Neural progenitor cell (in vitro differentiated cells): ENCODE data around the gene MED13L. TPM values are rescaled to one million over a fixed set of nuclear protein-coding genes. Genes with fewer than 3 reads are reported as not detected.

Source experiments
- DNase-seq: peaks from one replicate; pipeline ENCODE4 v3.0.0-alpha.2; 2016; ENCODE audit warnings: low spot score
- H2AFZ ChIP-seq: fragments of 200-600 bp; sonication (generic); replicated peaks from 2 replicates; pipeline ENCODE4 v1.6.1; 2016; ENCODE audit warnings: antibody characterized with exemption
- H3F3A ChIP-seq: fragments of 200-600 bp; sonication (generic); 2 replicates; pipeline ENCODE4 v1.6.1; 2016; ENCODE audit warnings: antibody characterized with exemption, low read depth
- H3K27ac ChIP-seq: fragments of 200-600 bp; sonication (generic); 2 replicates; pipeline ENCODE4 v1.5.1; 2016; ENCODE audit warnings: mild to moderate bottlenecking
- H3K27me3 ChIP-seq: fragments of 200-600 bp; sonication (generic); 2 replicates; pipeline ENCODE4 v1.6.1; 2016; ENCODE audit warnings: mild to moderate bottlenecking, moderate library complexity
- H3K36me3 ChIP-seq: fragments of 200-600 bp; sonication (generic); 2 replicates; pipeline ENCODE4 v1.5.1; 2016
- H3K4me1 ChIP-seq: fragments of 200-600 bp; sonication (generic); 2 replicates; pipeline ENCODE4 v1.6.1; 2016; ENCODE audit warnings: mixed run types
- H3K4me2 ChIP-seq: fragments of 200-600 bp; sonication (generic); 2 replicates; pipeline ENCODE4 v1.6.1; 2016
- H3K4me3 ChIP-seq: fragments of 200-600 bp; sonication (generic); 2 replicates; pipeline ENCODE4 v1.5.1; 2016
- H3K79me2 ChIP-seq: fragments of 200-600 bp; sonication (generic); 2 replicates; pipeline ENCODE4 v1.6.1; 2016; ENCODE audit warnings: low read depth
- H3K9ac ChIP-seq: fragments of 200-600 bp; sonication (generic); 2 replicates; pipeline ENCODE4 v1.6.1; 2016
- H3K9me3 ChIP-seq: fragments of 200-600 bp; sonication (generic); 2 replicates; pipeline ENCODE4 v1.5.1; 2016; ENCODE audit warnings: low read depth
- H4K20me1 ChIP-seq: fragments of 200-600 bp; sonication (generic); 2 replicates; pipeline ENCODE4 v1.6.1; 2016; ENCODE audit warnings: low read depth
- H3K27ac Mint-ChIP-seq: 3 replicates; pipeline ENCODE4 v1.8.0; 2021; ENCODE audit warnings: mixed read lengths
- H3K27me3 Mint-ChIP-seq: 2 replicates; pipeline ENCODE4 v1.8.0; 2022; ENCODE audit warnings: low read depth, mild to moderate bottlenecking, inconsistent platforms, moderate library complexity, mixed read lengths; ENCODE audit not compliant: insufficient read depth
- H3K36me3 Mint-ChIP-seq: 3 replicates; pipeline ENCODE4 v1.8.0; 2021; ENCODE audit warnings: mixed read lengths
- H3K4me1 Mint-ChIP-seq: 3 replicates; pipeline ENCODE4 v1.8.0; 2021; ENCODE audit warnings: mixed read lengths
- H3K4me3 Mint-ChIP-seq: 3 replicates; pipeline ENCODE4 v1.8.0; 2021; ENCODE audit warnings: mild to moderate bottlenecking, moderate library complexity, mixed read lengths
- H3K9me3 Mint-ChIP-seq: 3 replicates; pipeline ENCODE4 v1.8.0; 2020; ENCODE audit warnings: mixed read lengths
- CTCF ChIP-seq: fragments of 200-600 bp; sonication (generic); IDR thresholded peaks from 2 replicates; pipeline ENCODE4 v1.5.1; 2017; ENCODE audit warnings: antibody characterized with exemption, mild to moderate bottlenecking
- EZH2 ChIP-seq: fragments of 200-600 bp; sonication (generic); IDR thresholded peaks from 2 replicates; pipeline ENCODE4 v1.6.1; 2017; ENCODE audit warnings: antibody characterized with exemption, mild to moderate bottlenecking, moderate library complexity
- EZH2phosphoT487 ChIP-seq: fragments of 200-600 bp; sonication (generic); IDR thresholded peaks from 2 replicates; pipeline ENCODE4 v1.6.1; 2017; ENCODE audit warnings: antibody characterized with exemption
- total RNA-seq: library from RNA; depleted of rRNA; stranded (reverse); fragments of >200 nt; gene quantifications from 2 replicates; pipeline ENCODE4 v1.2.3, GENCODE V29; 2015; ENCODE audit warnings: low replicate concordance

Gene MED13L
- total RNA-seq, 1 donor from 2014 or later, result 149 TPM

- Mint-ChIP-seq H3K4me1 (peaks cover 11% of the 10 kb centered on the region), H3K27me3 (no peaks in the 10 kb centered on the region), H3K9me3 (no peaks in the 10 kb centered on the region), H3K36me3 (peaks cover 35% of the 10 kb centered on the region), H3K27ac (no peak overlapping the region), H3K4me3 (no peak overlapping the region)
- no peak for DNase-seq
- TF ChIP-seq EZH2 (no peak), EZH2phosphoT487 (no peak), CTCF (no peak)
- Histone ChIP-seq H2AFZ (no peak overlapping the region), H3F3A (no peaks in the 10 kb centered on the region), H3K27me3 (no peaks in the 10 kb centered on the region), H3K4me3 (no peak overlapping the region), H3K9me3 (no peaks in the 10 kb centered on the region), H3K36me3 (peaks cover 10% of the 10 kb centered on the region), H3K27ac (no peak overlapping the region), H3K9ac (no peak overlapping the region), H3K79me2 (no peaks in the 10 kb centered on the region), H3K4me2 (no peak overlapping the region), H3K4me1 (peaks cover 9% of the 10 kb centered on the region), H4K20me1 (peaks cover 14% of the 10 kb centered on the region)
Measured at GRCh38 chr12:115968211-115968610, 309.3 kb downstream of the MED13L start.

DNA sequence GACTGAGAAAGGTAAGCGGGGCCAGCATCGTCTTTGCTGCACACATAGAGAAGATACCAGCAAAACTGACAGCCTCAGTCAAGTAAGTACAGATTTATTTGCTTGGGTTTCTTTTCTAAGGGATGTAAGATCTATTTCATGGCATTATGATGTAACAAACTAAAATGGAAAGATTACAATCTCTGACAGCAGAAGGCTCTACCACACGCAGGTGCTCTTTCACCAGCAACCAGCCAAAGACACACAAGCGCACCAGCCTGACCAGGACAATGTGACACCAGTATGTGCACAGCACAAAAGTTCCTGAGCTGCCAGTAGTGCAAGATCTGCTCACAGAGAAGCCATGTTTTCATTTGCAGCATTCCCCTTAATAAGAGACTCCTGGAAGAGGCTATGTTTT, 311.1 kb downstream of the MED13L start:
- no peaks in the 10 kb centered on the region for H3K9me3 ChIP-seq
- H3K79me2 ChIP-seq, result no peaks in the 10 kb centered on the region
- H3K4me1 Mint-ChIP-seq, result no peaks in the 10 kb centered on the region
- H3K4me1 ChIP-seq, result no peaks in the 10 kb centered on the region
- no peak for DNase-seq
- H3F3A ChIP-seq, result no peaks in the 10 kb centered on the region
- H3K27me3 ChIP-seq, result no peaks in the 10 kb centered on the region
- no peaks in the 10 kb centered on the region for H3K9me3 Mint-ChIP-seq
- H3K4me3 Mint-ChIP-seq, result no peak overlapping the region
- H3K36me3 Mint-ChIP-seq, result peaks cover 34% of the 10 kb centered on the region
- no peak overlapping the region for H2AFZ ChIP-seq
- no peak overlapping the region for H3K4me3 ChIP-seq
- no peaks in the 10 kb centered on the region for H4K20me1 ChIP-seq
- no peak for TF ChIP-seq EZH2phosphoT487
- no peak for TF ChIP-seq EZH2
- TF ChIP-seq CTCF, result no peak
- H3K9ac ChIP-seq, result no peak overlapping the region
- H3K27ac ChIP-seq, result no peak overlapping the region
- no peak overlapping the region for H3K4me2 ChIP-seq
- H3K27me3 Mint-ChIP-seq, result no peaks in the 10 kb centered on the region
- peaks cover 10% of the 10 kb centered on the region for H3K36me3 ChIP-seq
- H3K27ac Mint-ChIP-seq, result no peak overlapping the region

GRCh38 chr12:115964626-115965025, 312.9 kb downstream of the MED13L start:
- DNase-seq, result no peak
- Histone ChIP-seq H3K4me3 (no peak overlapping the region), H3K79me2 (no peaks in the 10 kb centered on the region), H3F3A (no peaks in the 10 kb centered on the region), H3K9ac (no peak overlapping the region), H3K4me1 (no peaks in the 10 kb centered on the region), H3K36me3 (peaks cover 6% of the 10 kb centered on the region), H2AFZ (no peak overlapping the region), H3K27ac (no peak overlapping the region), H3K4me2 (no peak overlapping the region), H4K20me1 (no peaks in the 10 kb centered on the region), H3K27me3 (no peaks in the 10 kb centered on the region), H3K9me3 (no peaks in the 10 kb centered on the region)
- TF ChIP-seq CTCF, result no peak
- TF ChIP-seq EZH2, result no peak
- no peak for TF ChIP-seq EZH2phosphoT487
- Mint-ChIP-seq H3K9me3 (no peaks in the 10 kb centered on the region), H3K36me3 (peaks cover 36% of the 10 kb centered on the region), H3K4me1 (no peaks in the 10 kb centered on the region), H3K27me3 (no peaks in the 10 kb centered on the region), H3K27ac (no peak overlapping the region), H3K4me3 (no peak overlapping the region)

DNA sequence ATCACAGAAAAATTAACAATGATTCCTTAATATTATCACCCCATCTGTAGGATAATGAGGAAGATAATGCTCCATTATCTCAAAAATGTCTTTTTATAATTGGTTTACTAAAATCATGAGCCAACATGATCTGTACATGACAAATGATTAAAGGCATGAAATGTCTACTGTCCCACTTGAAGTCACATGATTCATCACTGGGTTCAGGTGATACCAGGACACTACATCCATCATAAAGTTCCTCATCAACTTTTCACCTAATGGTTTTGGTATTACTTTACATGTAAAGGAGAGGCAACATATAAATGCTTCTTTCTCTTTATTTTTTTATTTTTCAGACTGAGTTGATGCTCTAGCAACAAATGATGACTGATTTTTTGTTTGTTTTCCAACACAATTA, 313.3 kb downstream of the MED13L start:
- H3K36me3 Mint-ChIP-seq, result peaks cover 36% of the 10 kb centered on the region
- H3K27ac Mint-ChIP-seq, result no peak overlapping the region

More for the DNA sequence above, 313.3 kb downstream of the MED13L start:
- Histone ChIP-seq H3K36me3 (peaks cover 6% of the 10 kb centered on the region), H3K4me3 (no peak overlapping the region), H3K9me3 (no peaks in the 10 kb centered on the region), H4K20me1 (no peaks in the 10 kb centered on the region), H3K4me1 (no peaks in the 10 kb centered on the region), H3K4me2 (no peak overlapping the region), H3K27ac (no peak overlapping the region), H3K27me3 (no peaks in the 10 kb centered on the region), H3K79me2 (no peaks in the 10 kb centered on the region), H3F3A (no peaks in the 10 kb centered on the region), H3K9ac (no peak overlapping the region), H2AFZ (no peak overlapping the region)
- no peaks in the 10 kb centered on the region for H3K4me1 Mint-ChIP-seq
- no peak overlapping the region for H3K4me3 Mint-ChIP-seq
- no peak for TF ChIP-seq EZH2
- TF ChIP-seq CTCF, result no peak
- TF ChIP-seq EZH2phosphoT487, result no peak
- H3K9me3 Mint-ChIP-seq, result no peaks in the 10 kb centered on the region
- DNase-seq, result no peak
- no peaks in the 10 kb centered on the region for H3K27me3 Mint-ChIP-seq
